ENCODE data around the gene ALDH16A1. TPM values are rescaled to one million over a fixed set of nuclear protein-coding genes. Genes with fewer than 3 reads are reported as not detected.

The ALDH16A1 gene
- total and polyA plus RNA-seq, 8 donors: 16.1 to 89.3 (median 20.8) TPM

GRCh38 chr19:49438261-49438660 lies 14.8 kb upstream of the ALDH16A1 start:
- WGBS, 2 donors: 12 to 14% methylated on average over 5 to 6 of the region's 6 CpGs
- Histone ChIP-seq H3K27me3 (peaks cover 0 to 14% (median 0%) of the 10 kb centered on the region in 4 donors), H3K4me1 (no peaks in the 10 kb centered on the region), H3K36me3 (no peaks in the 10 kb centered on the region), H3K9me3 (no peaks in the 10 kb centered on the region), H3K4me3 (no peak overlapping the region), H3K27ac (no peak overlapping the region)
- no peak for ATAC-seq
- intact Hi-C loops (cut with DNase I): loop anchor here in 2 of 3 donors (5.0 kb wide), 1 partner anchor 41 kb away; no protein-coding TSS in a partner anchor
- DNase-seq: no peak
- FAIRE-seq: no peak
- no peak for TF ChIP-seq CTCF (IDR thresholded peaks at IDR 0.05)

- no peak for FAIRE-seq
- no peak for ATAC-seq
- H3K4me3 ChIP-seq: no peak overlapping the region
- no peaks in the 10 kb centered on the region for H3K9me3 ChIP-seq
- H3K27me3 ChIP-seq: peaks cover 0 to 9% (median 0%) of the 10 kb centered on the region in 4 donors
- 41 to 47% methylated on average over 6 of the region's 6 CpGs for WGBS, 2 donors
- intact Hi-C loops (cut with DNase I): loop anchor here (5.0 to 10.0 kb wide), 3 partner anchors 43 to 215 kb away; no protein-coding TSS in a partner anchor
- no peak for DNase-seq
- no peak overlapping the region for H3K27ac ChIP-seq
- TF ChIP-seq CTCF (IDR thresholded peaks at IDR 0.05): no peak
- no peaks in the 10 kb centered on the region for H3K4me1 ChIP-seq
- H3K36me3 ChIP-seq: no peaks in the 10 kb centered on the region
Measured at GRCh38 chr19:49439836-49440235, 13.2 kb upstream of the ALDH16A1 start.

- 22 to 29% methylated on average over 18 to 19 of the region's 19 CpGs for WGBS, 2 donors
- H3K4me1 ChIP-seq: no peaks in the 10 kb centered on the region
- ATAC-seq (no peak), DNase-seq (no peak), FAIRE-seq (no peak)
- peaks cover 0 to 8% (median 0%) of the 10 kb centered on the region in 4 donors for H3K27me3 ChIP-seq
- H3K4me3 ChIP-seq: peak overlapping the region in 1 of 4 donors; percentile 14
- H3K27ac ChIP-seq: no peak overlapping the region
- intact Hi-C loops (cut with DNase I): loop anchor here in 2 of 3 donors (10.0 kb wide), 2 partner anchors 46 to 216 kb away; no protein-coding TSS in a partner anchor
- H3K9me3 ChIP-seq: no peaks in the 10 kb centered on the region
- H3K36me3 ChIP-seq: no peaks in the 10 kb centered on the region
- no peak for TF ChIP-seq CTCF (IDR thresholded peaks at IDR 0.05)
Measured at GRCh38 chr19:49440439-49441209, 12.4 kb upstream of the ALDH16A1 start.

GRCh38 chr19:49441210-49441959 lies 11.6 kb upstream of the ALDH16A1 start, which contains the start of gene SLC17A7:
TSS of gene SLC17A7 (minus strand) at chr19:49441527. CDS start at chr19:49441379, 148 bp downstream.
- WGBS, 2 donors: 5 to 7% methylated on average over 30 to 56 of the region's 56 CpGs
- Histone ChIP-seq H3K9me3 (no peaks in the 10 kb centered on the region), H3K36me3 (no peaks in the 10 kb centered on the region), H3K4me1 (no peaks in the 10 kb centered on the region), H3K27me3 (peaks cover 0 to under 1% (median 0%) of the 10 kb centered on the region in 4 donors), H3K4me3 (peak within 1 kb of the TSS in 1 of 4 donors; percentile 66), H3K27ac (no peak within 1 kb of the TSS)
- no peak for FAIRE-seq
- intact Hi-C loops (cut with DNase I): loop anchor here in 2 of 3 donors (10.0 kb wide), 2 partner anchors 47 to 217 kb away; no protein-coding TSS in a partner anchor
- no peak for TF ChIP-seq CTCF (IDR thresholded peaks at IDR 0.05)
- ATAC-seq: no peak
- DNase-seq: peak in 1 of 6 donors; percentile 26

Data from pancreas (tissue), 10 donors.